GM12878 (cell line): ENCODE results near the gene ZNF678. TPM values are rescaled to one million over a fixed set of nuclear protein-coding genes. Genes with fewer than 3 reads are reported as not detected.

Experiments
- ATAC-seq: fragments of 200-7000 bp; cut with Tn5 transposase; 3 replicates; pipeline ENCODE4 v1.9.1; 2020; ENCODE audit warnings: mild to moderate bottlenecking, moderate library complexity
- BruUV-seq: library from RNA; stranded (reverse); fragments of 400-500 nt; replicated peaks from 2 replicates; lab custom pipeline; 2021; lab: Mats Ljungman, UMichigan
- CTCF ChIA-PET: fragments of 300-600 bp; sonication (Branson Sonifier 250); formaldehyde crosslinking; extraction: SDS; loops from one replicate; lab custom pipeline; 2021; ENCODE audit warnings: inconsistent platforms; lab: Yijun Ruan, JAX
- POLR2A ChIA-PET: fragments of 350-600 bp; formaldehyde crosslinking; extraction: SDS; loops from one replicate; lab custom pipeline; 2021; ENCODE audit warnings: inconsistent platforms; lab: Charles Lee
- RAD21 ChIA-PET: fragments of 300-600 bp; sonication (Branson Sonifier 250); formaldehyde crosslinking; loops from one replicate; lab custom pipeline; 2023; ENCODE audit warnings: antibody characterized with exemption; ENCODE audit not compliant: unreplicated experiment; lab: Charles Lee
- SMC1A ChIA-PET: fragments of 300-600 bp; sonication (Branson Sonifier 250); formaldehyde crosslinking; loops from one replicate; lab custom pipeline; 2023; ENCODE audit not compliant: unreplicated experiment, uncharacterized antibody; lab: Charles Lee
- DNase-seq: peaks from one replicate; pipeline ENCODE4 v3.0.0-alpha.2; 2011; ENCODE audit warnings: low read depth, low spot score
- FAIRE-seq: peaks from 3 replicates; lab custom pipeline; 2011; peaks lifted over from hg19 to GRCh38; lab: Jason Lieb, UNC
- H2AFZ ChIP-seq: 2 replicates; pipeline ENCODE4 v1.6.0; 2011; ENCODE audit warnings: low read depth, low read length, control low read depth; ENCODE audit not compliant: control insufficient read depth
- H3K27ac ChIP-seq: 2 replicates; pipeline ENCODE4 v1.5.1; 2011; ENCODE audit warnings: control low read depth; ENCODE audit not compliant: control insufficient read depth, insufficient read depth
- H3K27me3 ChIP-seq, 2 experiments: replicated peaks in 1 of 2; 2 replicates each; pipeline versions ENCODE4 v1.6.0 to v1.6.1; 2011; ENCODE audit warnings: low read length in 1 of 2; ENCODE audit not compliant: control insufficient read depth in 2 of 2, insufficient read depth in 2 of 2
- H3K36me3 ChIP-seq, 2 experiments: 2 replicates each; pipeline ENCODE4 v1.5.1; 2011; ENCODE audit warnings: low read length in 1 of 2; ENCODE audit not compliant: control insufficient read depth in 2 of 2, insufficient read depth in 2 of 2
- H3K4me1 ChIP-seq: 2 replicates; pipeline ENCODE4 v1.6.1; 2011; ENCODE audit warnings: mild to moderate bottlenecking, low read length, moderate library complexity, mixed read lengths; ENCODE audit not compliant: control insufficient read depth, insufficient read depth
- H3K4me2 ChIP-seq: 2 replicates; pipeline ENCODE4 v1.6.0; 2011; ENCODE audit warnings: control low read depth; ENCODE audit not compliant: control insufficient read depth, insufficient read depth
- H3K4me3 ChIP-seq: fragments of 200-600 bp; sonication (generic); 2 replicates; pipeline ENCODE4 v1.5.1; 2016
- H3K79me2 ChIP-seq: 2 replicates; pipeline ENCODE4 v1.6.0; 2011; ENCODE audit warnings: low read length; ENCODE audit not compliant: control insufficient read depth, insufficient read depth
- H3K9ac ChIP-seq: 2 replicates; pipeline ENCODE4 v1.8.0; 2011; ENCODE audit warnings: low read length, control low read depth, mixed read lengths; ENCODE audit not compliant: control insufficient read depth, insufficient read depth
- H3K9me3 ChIP-seq: replicated peaks from 3 replicates; pipeline ENCODE4 v1.5.1; 2011; ENCODE audit warnings: mild to moderate bottlenecking, low read length; ENCODE audit not compliant: control insufficient read depth, insufficient read depth
- H4K20me1 ChIP-seq: 2 replicates; pipeline ENCODE4 v1.6.0; 2011; ENCODE audit not compliant: control insufficient read depth, insufficient read depth
- DPF2 ChIP-seq: fragments of 450-650 bp; IDR thresholded peaks from 2 replicates; pipeline ENCODE4 v1.6.1; 2017; ENCODE audit warnings: mild to moderate bottlenecking
- MYB ChIP-seq: fragments of 150-350 bp; IDR thresholded peaks from 2 replicates; pipeline ENCODE4 v1.6.1; 2014; ENCODE audit warnings: mild to moderate bottlenecking, low read depth, low read length, borderline replicate concordance
- MYC ChIP-seq: IDR thresholded peaks from 2 replicates; pipeline ENCODE4 v1.6.1; 2011; ENCODE audit warnings: mild to moderate bottlenecking, low read length, moderate library complexity, inconsistent platforms; ENCODE audit not compliant: insufficient read depth, insufficient replicate concordance, insufficient read length, severe bottlenecking
- STAT1 ChIP-seq: fragments of 450-650 bp; conservative IDR thresholded peaks from 2 replicates; pipeline ENCODE4 v1.6.1; 2014; ENCODE audit warnings: antibody characterized with exemption, mild to moderate bottlenecking
- STAT3 ChIP-seq: IDR thresholded peaks from 2 replicates; pipeline ENCODE4 v1.6.1; 2011; ENCODE audit warnings: low read depth, low read length, improper control_type of control experiment
- YY1 ChIP-seq: IDR thresholded peaks from 2 replicates; pipeline ENCODE4 v1.6.1; 2011; ENCODE audit warnings: low read depth, mild to moderate bottlenecking, low read length
- WGBS: methylation state at CpG from one replicate; pipeline ENCODE4 v1.1.6; 2016; ENCODE audit warnings: low lambda C conversion rate; ENCODE audit not compliant: insufficient replicate concordance, insufficient coverage; ENCODE audit errors: missing lambda C conversion rate; 5-methylcytosine and 5-hydroxymethylcytosine counted together
- in situ Hi-C: fragments of 300-500 bp; cut with MboI; formaldehyde crosslinking; loops from 9 replicates; pipeline ENCODE4 v1.14.3; 2018; ENCODE audit warnings: mixed read lengths
- intact Hi-C: fragments of 100-400 bp; cut with micrococcal nuclease; formaldehyde crosslinking; loops from one replicate; pipeline ENCODE4 v1.14.2; 2022; ENCODE audit not compliant: unreplicated experiment
- polyA plus RNA-seq, 11 experiments: library from polyadenylated mRNA; depleted of rRNA in 4 of 11; unstranded in 6 of 11; stranded (reverse) in 5 of 11; fragments of >200 nt; fragmentation: Nextera tagmentation in 4 of 11; fragmentation: Illumina TruSeq in 1 of 11; extraction: Ambion mirVana in 4 of 11; extraction: Trizol in 1 of 11; gene quantifications; 1 replicate in 1 of 11; 2 replicates in 10 of 11; pipeline versions ENCODE4 v1.2.1 to v1.2.3, GENCODE V29; 2011 to 2016; ENCODE audit warnings: inconsistent platforms in 2 of 11, missing spikeins in 2 of 11, low read depth in 1 of 11
- total RNA-seq, 4 experiments: library from RNA; depleted of rRNA in 3 of 4; stranded (reverse); fragments of >200 nt in 3 of 4; fragmentation: Illumina TruSeq in 1 of 4; extraction: Trizol in 1 of 4; gene quantifications; 2 replicates each; pipeline versions ENCODE4 v1.2.1 to v1.2.3, GENCODE V29; 2013 to 2021
- TF ChIP-seq, protein P1 (sequence below): fragments of 450-650 bp; IDR thresholded peaks from 2 replicates; pipeline ENCODE4 v1.6.1; 2016; ENCODE audit warnings: mild to moderate bottlenecking

The ZNF678 gene
- total and polyA plus RNA-seq, 10 of the 15 experiments (the other 5 are each of a cell fraction or from before 2014, with no cell fraction given) = 1.4 to 10.4 (median 3.5) TPM

DNA sequence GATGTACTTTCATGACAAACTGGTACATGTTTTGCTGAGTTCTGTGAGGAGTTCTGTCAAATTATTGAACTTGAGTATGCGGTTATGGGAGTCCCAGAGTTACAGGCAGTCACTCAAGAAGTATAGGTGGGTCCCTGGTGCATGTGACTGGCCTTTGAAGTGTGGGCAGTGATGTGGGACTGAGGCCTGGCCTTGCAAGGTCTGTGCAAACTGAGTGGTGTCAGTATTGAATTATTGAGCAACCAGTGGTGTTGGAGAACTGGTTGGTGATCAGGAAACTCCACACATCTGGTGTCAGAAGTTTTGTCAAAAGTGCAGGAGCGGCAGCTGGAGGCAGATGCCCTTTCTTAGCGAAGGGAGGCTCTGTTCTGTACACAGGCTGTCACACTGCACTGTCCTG is 5.2 kb downstream of the ZNF678 start:
- ATAC-seq = no peak
- FAIRE-seq = no peak
- in situ Hi-C loops = no loop called here
- WGBS = 97% methylated on average over 3 of the region's 3 CpGs
- Histone ChIP-seq H3K4me2 (no peak overlapping the region), H3K36me3 (no peaks in the 10 kb centered on the region), H3K27ac (no peak overlapping the region), H2AFZ (no peak overlapping the region), H3K9me3 (peaks cover 9% of the 10 kb centered on the region; the same call in 2 of the 3 replicates), H3K27me3 (no peaks in the 10 kb centered on the region), H4K20me1 (no peaks in the 10 kb centered on the region), H3K9ac (no peak overlapping the region), H3K4me3 (no peak overlapping the region), H3K4me1 (no peaks in the 10 kb centered on the region), H3K79me2 (no peaks in the 10 kb centered on the region; the same call in 1 of the 2 replicates)
- TF ChIP-seq, protein P1, sequence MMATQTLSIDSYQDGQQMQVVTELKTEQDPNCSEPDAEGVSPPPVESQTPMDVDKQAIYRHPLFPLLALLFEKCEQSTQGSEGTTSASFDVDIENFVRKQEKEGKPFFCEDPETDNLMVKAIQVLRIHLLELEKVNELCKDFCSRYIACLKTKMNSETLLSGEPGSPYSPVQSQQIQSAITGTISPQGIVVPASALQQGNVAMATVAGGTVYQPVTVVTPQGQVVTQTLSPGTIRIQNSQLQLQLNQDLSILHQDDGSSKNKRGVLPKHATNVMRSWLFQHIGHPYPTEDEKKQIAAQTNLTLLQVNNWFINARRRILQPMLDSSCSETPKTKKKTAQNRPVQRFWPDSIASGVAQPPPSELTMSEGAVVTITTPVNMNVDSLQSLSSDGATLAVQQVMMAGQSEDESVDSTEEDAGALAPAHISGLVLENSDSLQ = peak; percentile 43; the same call in 1 of the 2 replicates
- TF ChIP-seq DPF2 = no peak
- no peak for TF ChIP-seq MYB
- TF ChIP-seq YY1 = no peak
- TF ChIP-seq STAT3 = no peak
- ChIA-PET POLR2A (no interaction called here), CTCF (interaction anchor here (1.1 kb wide), 1 partner anchor 26 kb away, joined by 5 read pairs; no protein-coding TSS in a partner anchor), RAD21 (no interaction called here), SMC1A (no interaction called here)
- BruUV-seq = no TSS peak
- no peak for DNase-seq
- intact Hi-C loops = no loop called here

DNA sequence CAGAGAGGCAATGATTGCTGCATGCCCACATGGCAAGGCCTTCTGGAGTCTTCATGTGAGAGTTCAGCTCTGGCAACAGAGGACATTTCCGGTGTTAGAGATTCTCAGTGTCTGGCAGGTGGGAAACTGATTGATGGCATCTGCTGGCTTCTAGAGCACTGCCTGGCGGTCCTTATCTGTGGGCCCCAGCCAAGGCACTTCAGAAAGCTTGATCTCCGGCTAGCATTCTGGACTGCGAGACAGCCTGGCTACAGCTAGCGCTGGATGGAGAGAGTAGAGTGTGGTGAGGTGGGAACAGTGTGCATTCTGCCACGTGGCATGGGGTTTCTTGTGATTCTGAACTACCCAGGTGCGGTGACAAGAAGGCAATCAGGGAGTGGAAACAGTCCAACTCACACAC is 9.4 kb downstream of the ZNF678 start:
- ChIA-PET CTCF (no interaction called here), SMC1A (no interaction called here), RAD21 (no interaction called here), POLR2A (no interaction called here)
- Histone ChIP-seq H3K27me3 (no peaks in the 10 kb centered on the region), H3K4me1 (no peaks in the 10 kb centered on the region), H4K20me1 (no peaks in the 10 kb centered on the region), H3K27ac (no peak overlapping the region), H3K9me3 (peaks cover 5% of the 10 kb centered on the region; the same call in 2 of the 3 replicates), H3K9ac (no peak overlapping the region), H2AFZ (no peak overlapping the region), H3K36me3 (no peaks in the 10 kb centered on the region), H3K79me2 (no peaks in the 10 kb centered on the region; the same call in none of the 2 replicates), H3K4me3 (no peak overlapping the region), H3K4me2 (no peak overlapping the region)
- FAIRE-seq = no peak
- in situ Hi-C loops = no loop called here
- WGBS = 94% methylated on average over 7 of the region's 7 CpGs
- peak; percentile 14 for TF ChIP-seq MYC
- TF ChIP-seq STAT1 = no peak
- no peak for DNase-seq
- no TSS peak for BruUV-seq
- no peak for ATAC-seq
- intact Hi-C loops = no loop called here
